Neural progenitor cell (in vitro differentiated cells): ENCODE results near the gene ABTB2. TPM values are rescaled to one million over a fixed set of nuclear protein-coding genes. Genes with fewer than 3 reads are reported as not detected.

Experiments used
- DNase-seq: peaks from one replicate; pipeline ENCODE4 v3.0.0-alpha.2; 2016; ENCODE audit warnings: low spot score
- H2AFZ ChIP-seq: fragments of 200-600 bp; sonication (generic); replicated peaks from 2 replicates; pipeline ENCODE4 v1.6.1; 2016; ENCODE audit warnings: antibody characterized with exemption
- H3F3A ChIP-seq: fragments of 200-600 bp; sonication (generic); 2 replicates; pipeline ENCODE4 v1.6.1; 2016; ENCODE audit warnings: antibody characterized with exemption, low read depth
- H3K27ac ChIP-seq: fragments of 200-600 bp; sonication (generic); 2 replicates; pipeline ENCODE4 v1.5.1; 2016; ENCODE audit warnings: mild to moderate bottlenecking
- H3K27me3 ChIP-seq: fragments of 200-600 bp; sonication (generic); 2 replicates; pipeline ENCODE4 v1.6.1; 2016; ENCODE audit warnings: mild to moderate bottlenecking, moderate library complexity
- H3K36me3 ChIP-seq: fragments of 200-600 bp; sonication (generic); 2 replicates; pipeline ENCODE4 v1.5.1; 2016
- H3K4me1 ChIP-seq: fragments of 200-600 bp; sonication (generic); 2 replicates; pipeline ENCODE4 v1.6.1; 2016; ENCODE audit warnings: mixed run types
- H3K4me2 ChIP-seq: fragments of 200-600 bp; sonication (generic); 2 replicates; pipeline ENCODE4 v1.6.1; 2016
- H3K4me3 ChIP-seq: fragments of 200-600 bp; sonication (generic); 2 replicates; pipeline ENCODE4 v1.5.1; 2016
- H3K79me2 ChIP-seq: fragments of 200-600 bp; sonication (generic); 2 replicates; pipeline ENCODE4 v1.6.1; 2016; ENCODE audit warnings: low read depth
- H3K9ac ChIP-seq: fragments of 200-600 bp; sonication (generic); 2 replicates; pipeline ENCODE4 v1.6.1; 2016
- H3K9me3 ChIP-seq: fragments of 200-600 bp; sonication (generic); 2 replicates; pipeline ENCODE4 v1.5.1; 2016; ENCODE audit warnings: low read depth
- H4K20me1 ChIP-seq: fragments of 200-600 bp; sonication (generic); 2 replicates; pipeline ENCODE4 v1.6.1; 2016; ENCODE audit warnings: low read depth
- H3K27ac Mint-ChIP-seq: 3 replicates; pipeline ENCODE4 v1.8.0; 2021; ENCODE audit warnings: mixed read lengths
- H3K27me3 Mint-ChIP-seq: 2 replicates; pipeline ENCODE4 v1.8.0; 2022; ENCODE audit warnings: low read depth, mild to moderate bottlenecking, inconsistent platforms, moderate library complexity, mixed read lengths; ENCODE audit not compliant: insufficient read depth
- H3K36me3 Mint-ChIP-seq: 3 replicates; pipeline ENCODE4 v1.8.0; 2021; ENCODE audit warnings: mixed read lengths
- H3K4me1 Mint-ChIP-seq: 3 replicates; pipeline ENCODE4 v1.8.0; 2021; ENCODE audit warnings: mixed read lengths
- H3K4me3 Mint-ChIP-seq: 3 replicates; pipeline ENCODE4 v1.8.0; 2021; ENCODE audit warnings: mild to moderate bottlenecking, moderate library complexity, mixed read lengths
- H3K9me3 Mint-ChIP-seq: 3 replicates; pipeline ENCODE4 v1.8.0; 2020; ENCODE audit warnings: mixed read lengths
- CTCF ChIP-seq: fragments of 200-600 bp; sonication (generic); IDR thresholded peaks from 2 replicates; pipeline ENCODE4 v1.5.1; 2017; ENCODE audit warnings: antibody characterized with exemption, mild to moderate bottlenecking
- EZH2 ChIP-seq: fragments of 200-600 bp; sonication (generic); IDR thresholded peaks from 2 replicates; pipeline ENCODE4 v1.6.1; 2017; ENCODE audit warnings: antibody characterized with exemption, mild to moderate bottlenecking, moderate library complexity
- EZH2phosphoT487 ChIP-seq: fragments of 200-600 bp; sonication (generic); IDR thresholded peaks from 2 replicates; pipeline ENCODE4 v1.6.1; 2017; ENCODE audit warnings: antibody characterized with exemption
- total RNA-seq: library from RNA; depleted of rRNA; stranded (reverse); fragments of >200 nt; gene quantifications from 2 replicates; pipeline ENCODE4 v1.2.3, GENCODE V29; 2015; ENCODE audit warnings: low replicate concordance

The ABTB2 gene
- total RNA-seq, 1 donor from 2014 or later, result 0.37 TPM

- Histone ChIP-seq H3K27ac (no peak overlapping the region), H3K9ac (no peak overlapping the region), H3K9me3 (no peaks in the 10 kb centered on the region), H3K4me1 (peaks cover 25% of the 10 kb centered on the region), H3F3A (peaks cover 19% of the 10 kb centered on the region), H3K27me3 (no peaks in the 10 kb centered on the region), H3K79me2 (no peaks in the 10 kb centered on the region), H3K4me3 (no peak overlapping the region), H3K4me2 (no peak overlapping the region), H2AFZ (no peak overlapping the region), H4K20me1 (peaks cover 22% of the 10 kb centered on the region), H3K36me3 (no peaks in the 10 kb centered on the region)
- Mint-ChIP-seq H3K27ac (no peak overlapping the region), H3K4me3 (no peak overlapping the region), H3K36me3 (no peaks in the 10 kb centered on the region), H3K4me1 (peaks cover 26% of the 10 kb centered on the region), H3K27me3 (peaks cover 8% of the 10 kb centered on the region), H3K9me3 (peaks cover 2% of the 10 kb centered on the region)
- TF ChIP-seq EZH2phosphoT487 (no peak), CTCF (no peak), EZH2 (no peak)
- no peak for DNase-seq
Measured at GRCh38 chr11:34232807-34233206, 125.0 kb downstream of the ABTB2 start.

GRCh38 chr11:34226210-34226609 lies 131.6 kb downstream of the ABTB2 start:
- no peaks in the 10 kb centered on the region for H3F3A ChIP-seq
- no peaks in the 10 kb centered on the region for H3K9me3 ChIP-seq
- H3K36me3 ChIP-seq, result no peaks in the 10 kb centered on the region
- no peaks in the 10 kb centered on the region for H3K27me3 ChIP-seq
- H3K4me1 ChIP-seq, result peaks cover 13% of the 10 kb centered on the region
- Mint-ChIP-seq H3K36me3 (no peaks in the 10 kb centered on the region), H3K9me3 (peaks cover 2% of the 10 kb centered on the region), H3K4me3 (no peak overlapping the region), H3K27me3 (peaks cover 15% of the 10 kb centered on the region), H3K27ac (no peak overlapping the region), H3K4me1 (peaks cover 11% of the 10 kb centered on the region)
- H4K20me1 ChIP-seq, result no peaks in the 10 kb centered on the region
- H3K4me3 ChIP-seq, result no peak overlapping the region
- no peak overlapping the region for H3K27ac ChIP-seq
- TF ChIP-seq CTCF (no peak), EZH2phosphoT487 (no peak), EZH2 (no peak)
- no peak for DNase-seq
- H3K79me2 ChIP-seq, result no peaks in the 10 kb centered on the region
- no peak overlapping the region for H3K4me2 ChIP-seq
- no peak overlapping the region for H2AFZ ChIP-seq
- no peak overlapping the region for H3K9ac ChIP-seq

GRCh38 chr11:34225091-34225490 lies 132.7 kb downstream of the ABTB2 start:
- no peak overlapping the region for H3K9ac ChIP-seq
- H2AFZ ChIP-seq, result no peak overlapping the region
- H3K4me1 Mint-ChIP-seq, result peaks cover 11% of the 10 kb centered on the region
- no peaks in the 10 kb centered on the region for H3K79me2 ChIP-seq
- peaks cover 12% of the 10 kb centered on the region for H3K27me3 Mint-ChIP-seq
- no peaks in the 10 kb centered on the region for H3F3A ChIP-seq
- H3K4me3 ChIP-seq, result no peak overlapping the region
- H3K9me3 ChIP-seq, result no peaks in the 10 kb centered on the region
- no peaks in the 10 kb centered on the region for H4K20me1 ChIP-seq
- peaks cover 2% of the 10 kb centered on the region for H3K9me3 Mint-ChIP-seq
- H3K27me3 ChIP-seq, result no peaks in the 10 kb centered on the region
- H3K4me2 ChIP-seq, result no peak overlapping the region
- no peak for TF ChIP-seq EZH2phosphoT487
- no peak for TF ChIP-seq EZH2
- no peak for TF ChIP-seq CTCF
- H3K4me3 Mint-ChIP-seq, result no peak overlapping the region
- no peak for DNase-seq
- H3K36me3 Mint-ChIP-seq, result no peaks in the 10 kb centered on the region
- peaks cover 13% of the 10 kb centered on the region for H3K4me1 ChIP-seq
- H3K36me3 ChIP-seq, result no peaks in the 10 kb centered on the region
- no peak overlapping the region for H3K27ac Mint-ChIP-seq
- no peak overlapping the region for H3K27ac ChIP-seq
